GM19023 (cell line): ENCODE results near the gene POLR1B.
A peak's percentile ranks its signal among the peaks of the same experiment; 100 is the strongest.
"Not testable (repeated sequence)": the region's sequence is repeated elsewhere in the genome, so short reads cannot be mapped to it uniquely, and the experiment has no call there.

Experiments used
- ATAC-seq: cut with Tn5 transposase; IDR thresholded peaks from one replicate; pipeline ENCODE4 v1.9.1; 2021; ENCODE audit warnings: mild to moderate bottlenecking, moderate library complexity; ENCODE audit not compliant: unreplicated experiment

Gene POLR1B

GRCh38 chr2:112542123-112542983 lies at the start of gene POLR1B:
POLR1B (plus strand) TSS chr2:112542465; CDS start chr2:112542495, 30 bp downstream.
- peak; percentile 84 for ATAC-seq

- no peak for ATAC-seq
These were observed 49.2 kb upstream of the POLR1B start for GRCh38 chr2:112493048-112493447.

GRCh38 chr2:112493858-112494648 lies 48.2 kb upstream of the POLR1B start:
- no peak for ATAC-seq

GRCh38 chr2:112494828-112495227 lies 47.4 kb upstream of the POLR1B start:
- ATAC-seq, result no peak

GRCh38 chr2:112495878-112496277 lies 46.4 kb upstream of the POLR1B start:
- not testable (repeated sequence) for ATAC-seq

- ATAC-seq, result not testable (repeated sequence)
These were observed 41.3 kb upstream of the POLR1B start for GRCh38 chr2:112500850-112501484.

GRCh38 chr2:112509239-112509998 lies 32.8 kb upstream of the POLR1B start:
- ATAC-seq, result not testable (repeated sequence)

- ATAC-seq, result no peak
These were observed 25.5 kb upstream of the POLR1B start for GRCh38 chr2:112516801-112517200.

- ATAC-seq, result no peak
These were observed 23.5 kb upstream of the POLR1B start for GRCh38 chr2:112518807-112519206.

GRCh38 chr2:112519506-112519905 lies 22.8 kb upstream of the POLR1B start:
- no peak for ATAC-seq

GRCh38 chr2:112520234-112520783 lies 22.0 kb upstream of the POLR1B start:
- ATAC-seq, result no peak

GRCh38 chr2:112523291-112523777 lies 18.9 kb upstream of the POLR1B start:
- ATAC-seq, result no peak

- not testable (repeated sequence) for ATAC-seq
These were observed 18.0 kb upstream of the POLR1B start for GRCh38 chr2:112524276-112524675.

GRCh38 chr2:112528541-112528940 lies 13.7 kb upstream of the POLR1B start:
- ATAC-seq, result no peak

GRCh38 chr2:112529757-112530156 lies 12.5 kb upstream of the POLR1B start:
- no peak for ATAC-seq

- ATAC-seq, result no peak
These were observed 11.5 kb upstream of the POLR1B start for GRCh38 chr2:112530728-112531127.

GRCh38 chr2:112534826-112535225 lies 7.4 kb upstream of the POLR1B start:
- ATAC-seq, result no peak

- ATAC-seq, result not testable (repeated sequence)
These were observed 5.6 kb upstream of the POLR1B start for GRCh38 chr2:112536665-112537064.

GRCh38 chr2:112539306-112539705 lies 3.0 kb upstream of the POLR1B start:
- no peak for ATAC-seq

GRCh38 chr2:112540906-112541305 lies 1.4 kb upstream of the POLR1B start:
- ATAC-seq, result no peak
